Measurements from ENCODE around the gene RBM33. TPM values are rescaled to one million over a fixed set of nuclear protein-coding genes. Genes with fewer than 3 reads are reported as not detected.

RBM33 gene
- total RNA-seq, 1 experiment from 2014 or later, result 81.8 TPM

GRCh38 chr7:155787171-155787851 is 142.8 kb downstream of the RBM33 start:
- Mint-ChIP-seq H3K4me3 (peak overlapping the region; percentile 60), H3K4me1 (peaks cover 6% of the 10 kb centered on the region), H3K36me3 (0 out of 2 replicates have a peak, but pooled peaks cover 3% of the 10 kb centered on the region), H3K9me3 (peaks cover 3% of the 10 kb centered on the region; the same call in 1 of the 2 replicates), H3K27me3 (ENCODE audit: low read depth) (peaks cover 34% of the 10 kb centered on the region), H3K27ac (no peak overlapping the region)
- TF ChIP-seq CBFB (CRISPR knock-in tag; IDR thresholded peaks at IDR 0.05; ENCODE audit: low read depth) (no peak), ZNF232 (CRISPR knock-in tag; IDR thresholded peaks at IDR 0.05) (no peak), ZNF121 (CRISPR knock-in tag; IDR thresholded peaks at IDR 0.05) (no peak), E2F5 (CRISPR knock-in tag; IDR thresholded peaks at IDR 0.05) (0 out of 2 replicates have a peak, but pooled peaks have one; percentile 12), RORB (CRISPR knock-in tag; IDR thresholded peaks at IDR 0.05) (no peak), FOXP1 (CRISPR knock-in tag; IDR thresholded peaks at IDR 0.05; ENCODE audit: borderline replicate concordance) (0 out of 2 replicates have a peak, but pooled peaks have one; percentile 25)
- TF ChIP-seq, protein P1, sequence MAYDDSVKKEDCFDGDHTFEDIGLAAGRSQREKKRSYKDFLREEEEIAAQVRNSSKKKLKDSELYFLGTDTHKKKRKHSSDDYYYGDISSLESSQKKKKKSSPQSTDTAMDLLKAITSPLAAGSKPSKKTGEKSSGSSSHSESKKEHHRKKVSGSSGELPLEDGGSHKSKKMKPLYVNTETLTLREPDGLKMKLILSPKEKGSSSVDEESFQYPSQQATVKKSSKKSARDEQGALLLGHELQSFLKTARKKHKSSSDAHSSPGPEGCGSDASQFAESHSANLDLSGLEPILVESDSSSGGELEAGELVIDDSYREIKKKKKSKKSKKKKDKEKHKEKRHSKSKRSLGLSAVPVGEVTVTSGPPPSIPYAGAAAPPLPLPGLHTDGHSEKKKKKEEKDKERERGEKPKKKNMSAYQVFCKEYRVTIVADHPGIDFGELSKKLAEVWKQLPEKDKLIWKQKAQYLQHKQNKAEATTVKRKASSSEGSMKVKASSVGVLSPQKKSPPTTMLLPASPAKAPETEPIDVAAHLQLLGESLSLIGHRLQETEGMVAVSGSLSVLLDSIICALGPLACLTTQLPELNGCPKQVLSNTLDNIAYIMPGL (CRISPR knock-in tag; IDR thresholded peaks at IDR 0.05), result peak; percentile 38; the same call in 1 of the 2 replicates
- TF ChIP-seq, protein P2, sequence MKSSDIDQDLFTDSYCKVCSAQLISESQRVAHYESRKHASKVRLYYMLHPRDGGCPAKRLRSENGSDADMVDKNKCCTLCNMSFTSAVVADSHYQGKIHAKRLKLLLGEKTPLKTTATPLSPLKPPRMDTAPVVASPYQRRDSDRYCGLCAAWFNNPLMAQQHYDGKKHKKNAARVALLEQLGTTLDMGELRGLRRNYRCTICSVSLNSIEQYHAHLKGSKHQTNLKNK (CRISPR knock-in tag; IDR thresholded peaks at IDR 0.05), result no peak
- POLR2A ChIA-PET, result interaction anchor here (0.5 kb wide), 1 partner anchor 699 kb away, joined by 4 read pairs; no protein-coding TSS in a partner anchor
- DNase-seq (ENCODE audit: low spot score) (no peak), ATAC-seq (peak; percentile 77)
- CTCF ChIA-PET, result interaction anchor here (0.5 to 1.7 kb wide), 3 partner anchors 57 to 189 kb away, joined by 3 to 13 read pairs (median 3); no protein-coding TSS in a partner anchor

DNA sequence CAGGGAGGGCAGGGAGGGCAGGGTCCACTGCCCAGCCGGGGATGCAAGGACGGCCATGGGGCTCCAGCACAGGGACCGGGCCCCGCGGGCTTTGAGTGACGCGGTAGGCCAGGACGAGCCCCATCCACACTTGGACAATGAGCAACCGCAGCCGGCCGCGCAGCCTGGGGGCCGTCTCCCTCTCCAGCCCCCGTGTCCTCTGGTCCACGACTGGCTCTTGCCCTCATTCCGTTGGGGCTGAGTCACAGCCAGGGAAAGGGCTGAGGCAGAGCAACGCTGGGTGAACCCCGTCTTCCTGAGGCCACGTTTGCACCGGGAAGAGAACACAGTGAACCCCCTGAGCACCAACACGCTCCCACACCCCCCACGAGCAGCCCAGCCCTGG is 144.1 kb downstream of the RBM33 start:
- no peak for ATAC-seq
- peaks cover 34% of the 10 kb centered on the region for H3K27me3 Mint-ChIP-seq (ENCODE audit: low read depth)
- H3K36me3 Mint-ChIP-seq, result no peaks in the 10 kb centered on the region
- ChIA-PET POLR2A (no interaction called here), CTCF (interaction anchor here (1.7 kb wide), 1 partner anchor 190 kb away, joined by 13 read pairs; no protein-coding TSS in a partner anchor)
- H3K4me3 Mint-ChIP-seq, result no peak overlapping the region
- peaks cover 4% of the 10 kb centered on the region for H3K4me1 Mint-ChIP-seq
- peaks cover 3% of the 10 kb centered on the region; the same call in 1 of the 2 replicates for H3K9me3 Mint-ChIP-seq
- TF ChIP-seq USF1 (CRISPR knock-in tag; IDR thresholded peaks at IDR 0.05) (no peak), JAZF1 (CRISPR knock-in tag; IDR thresholded peaks at IDR 0.05) (no peak), RELA (CRISPR knock-in tag; IDR thresholded peaks at IDR 0.05; ENCODE audit: borderline replicate concordance) (no peak), NR1H2 (CRISPR knock-in tag; IDR thresholded peaks at IDR 0.05) (no peak), ZNF317 (CRISPR knock-in tag; IDR thresholded peaks at IDR 0.05; ENCODE audit: borderline replicate concordance, low read depth) (no peak), RORB (CRISPR knock-in tag; IDR thresholded peaks at IDR 0.05) (no peak), PREB (CRISPR knock-in tag; IDR thresholded peaks at IDR 0.05; ENCODE audit: borderline replicate concordance) (no peak)
- TF ChIP-seq, protein P3, sequence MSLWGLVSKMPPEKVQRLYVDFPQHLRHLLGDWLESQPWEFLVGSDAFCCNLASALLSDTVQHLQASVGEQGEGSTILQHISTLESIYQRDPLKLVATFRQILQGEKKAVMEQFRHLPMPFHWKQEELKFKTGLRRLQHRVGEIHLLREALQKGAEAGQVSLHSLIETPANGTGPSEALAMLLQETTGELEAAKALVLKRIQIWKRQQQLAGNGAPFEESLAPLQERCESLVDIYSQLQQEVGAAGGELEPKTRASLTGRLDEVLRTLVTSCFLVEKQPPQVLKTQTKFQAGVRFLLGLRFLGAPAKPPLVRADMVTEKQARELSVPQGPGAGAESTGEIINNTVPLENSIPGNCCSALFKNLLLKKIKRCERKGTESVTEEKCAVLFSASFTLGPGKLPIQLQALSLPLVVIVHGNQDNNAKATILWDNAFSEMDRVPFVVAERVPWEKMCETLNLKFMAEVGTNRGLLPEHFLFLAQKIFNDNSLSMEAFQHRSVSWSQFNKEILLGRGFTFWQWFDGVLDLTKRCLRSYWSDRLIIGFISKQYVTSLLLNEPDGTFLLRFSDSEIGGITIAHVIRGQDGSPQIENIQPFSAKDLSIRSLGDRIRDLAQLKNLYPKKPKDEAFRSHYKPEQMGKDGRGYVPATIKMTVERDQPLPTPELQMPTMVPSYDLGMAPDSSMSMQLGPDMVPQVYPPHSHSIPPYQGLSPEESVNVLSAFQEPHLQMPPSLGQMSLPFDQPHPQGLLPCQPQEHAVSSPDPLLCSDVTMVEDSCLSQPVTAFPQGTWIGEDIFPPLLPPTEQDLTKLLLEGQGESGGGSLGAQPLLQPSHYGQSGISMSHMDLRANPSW (CRISPR knock-in tag; conservative IDR thresholded peaks at IDR 0.05; ENCODE audit: low read depth), result no peak
- H3K27ac Mint-ChIP-seq, result no peak overlapping the region
- DNase-seq (ENCODE audit: low spot score), result no peak

All from WTC11 (cell line).